Left cardiac atrium (tissue), 4 donors: Measurements from ENCODE around the gene CCBE1. TPM values are rescaled to one million over a fixed set of nuclear protein-coding genes. Genes with fewer than 3 reads are reported as not detected.
"Not testable (repeated sequence)": the region's sequence is repeated elsewhere in the genome, so short reads cannot be mapped to it uniquely, and the experiment has no call there.

Source experiments
- ATAC-seq, 2 donors: fragments of 200-7000 bp; cut with Tn5 transposase; one replicate each; pipeline ENCODE4 v1.9.1; 2020; ENCODE audit warnings: mild to moderate bottlenecking in 2 of 2, moderate library complexity in 2 of 2
- DNase-seq: peaks from one replicate; pipeline ENCODE4 v3.0.0-alpha.2; 2020
- intact Hi-C, 2 donors: fragments of 100-400 bp; cut with DNase I; formaldehyde crosslinking; loops; one replicate each; pipeline versions ENCODE4 v1.14.1 to v1.15.1; 2022 to 2023
- long read RNA-seq: library from polyadenylated mRNA; unstranded; transcript quantifications from one replicate; pipeline ENCODE4 v2.0.0, GENCODE V29; 2021
- total RNA-seq, 2 donors: library from RNA; stranded (reverse); fragmentation: NEBNext Ultra II Directional; extraction: Animal tissue kit (Norgen Biotek cat#: 25700); gene quantifications; one replicate each; pipeline ENCODE4 v1.2.1, GENCODE V29; 2021
- donor health status: DM: no; HTN: yes; CAD: no.
- donor health status: DM: no; HTN: yes; CAD: no; lungs with severe emphysema.
- donor health status: DM: yes; HTN: yes; CAD: no.
- donor health status: Dilated cardiomyopathy.

CCBE1 gene
- 1 to 10 TPM; 1.2 to 2.9 TPM for total RNA-seq
- long read RNA-seq, full-length matches to known transcripts = 1 of 1 reads
- long read RNA-seq, partial matches to known transcripts = 0 of 1 reads
- long read RNA-seq, other reads (novel, unspliced or antisense) = 0 of 1 reads

DNA sequence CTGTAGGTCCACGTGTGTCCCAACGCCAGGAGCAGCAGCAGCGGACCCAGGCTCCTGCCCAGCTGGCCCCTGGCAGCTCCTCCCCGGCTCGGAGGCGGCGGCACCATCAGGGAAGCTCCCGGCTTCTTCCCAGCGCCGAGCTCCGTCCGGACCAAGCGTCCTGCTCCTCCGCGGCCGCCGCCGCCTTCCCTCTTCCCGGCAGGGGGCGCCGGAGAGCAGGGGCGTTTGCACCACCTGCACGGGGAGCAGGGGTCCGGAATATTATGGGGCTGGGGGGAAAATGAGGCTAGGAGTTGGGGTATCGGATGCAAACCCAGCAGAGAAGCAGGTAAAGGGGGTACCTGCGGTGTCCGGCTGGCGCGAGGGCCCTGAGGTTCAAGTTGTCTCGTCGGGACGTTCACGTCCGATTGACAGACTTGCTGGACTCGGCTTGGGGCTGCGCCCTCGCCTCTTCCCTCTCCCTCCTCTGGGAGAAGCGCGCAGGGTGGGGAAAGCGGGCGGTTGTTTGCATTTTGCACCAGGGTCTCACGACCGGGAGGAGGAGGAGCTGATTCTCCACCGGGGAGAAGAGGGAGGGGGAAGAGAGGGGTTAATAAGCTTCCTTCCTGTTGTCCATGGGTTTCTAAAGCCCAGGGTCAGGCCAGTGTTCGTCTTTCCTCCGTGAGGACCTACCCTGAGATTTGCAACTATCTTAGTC is at the start of gene CCBE1:
Gene CCBE1 (minus strand): TSS at position 188 of the 697 bp plus-strand sequence.
- DNase-seq (peak; percentile 58), ATAC-seq (peak; percentile 85 to 94)
- intact Hi-C loops = loop anchor here in 1 of 2 donors (10.0 kb wide), 1 partner anchor 233 kb away; no protein-coding TSS in a partner anchor

DNA sequence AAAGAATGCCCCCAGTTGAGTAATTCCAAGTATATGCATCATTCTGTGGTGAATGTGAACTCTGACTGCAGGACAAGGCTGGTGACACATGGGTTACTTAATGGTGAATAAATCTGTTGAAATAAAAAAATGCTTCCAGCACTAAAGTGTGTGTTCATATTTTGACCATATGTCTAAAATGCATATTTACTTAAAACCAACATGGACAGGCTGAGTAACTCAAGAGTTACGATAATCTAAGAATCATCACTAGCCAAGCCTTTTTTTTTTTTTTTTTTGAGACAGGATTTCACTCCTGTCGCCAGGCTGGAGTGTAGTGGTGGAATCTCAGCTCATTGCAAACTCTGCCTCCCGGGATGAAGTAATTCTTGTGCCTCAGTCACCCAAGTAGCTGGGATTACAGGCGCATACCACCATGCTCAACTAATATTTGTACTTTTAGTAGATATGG is 47.1 kb upstream of the CCBE1 start:
- DNase-seq = no peak
- ATAC-seq = no peak
- intact Hi-C loops = no loop called here

DNA sequence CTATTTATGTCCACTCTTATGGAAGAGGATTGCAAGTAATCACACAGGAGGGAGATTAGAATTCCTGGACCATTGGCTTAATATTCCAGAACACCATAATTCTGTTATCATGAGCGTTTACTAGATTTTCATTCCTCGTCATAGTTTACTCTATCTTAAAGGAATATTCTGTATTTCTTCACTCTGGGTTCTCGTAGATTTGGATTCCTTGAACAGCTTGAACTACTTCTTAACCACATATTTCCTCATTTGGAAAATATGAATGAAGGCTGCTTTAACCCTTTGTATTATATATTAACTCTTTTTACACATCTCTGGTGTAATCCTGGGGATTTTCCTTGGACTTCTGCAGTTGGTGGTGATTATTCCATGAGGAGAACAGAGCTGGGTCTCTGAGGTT is 46.3 kb upstream of the CCBE1 start:
- intact Hi-C loops = no loop called here
- no peak for DNase-seq
- ATAC-seq = no peak

DNA sequence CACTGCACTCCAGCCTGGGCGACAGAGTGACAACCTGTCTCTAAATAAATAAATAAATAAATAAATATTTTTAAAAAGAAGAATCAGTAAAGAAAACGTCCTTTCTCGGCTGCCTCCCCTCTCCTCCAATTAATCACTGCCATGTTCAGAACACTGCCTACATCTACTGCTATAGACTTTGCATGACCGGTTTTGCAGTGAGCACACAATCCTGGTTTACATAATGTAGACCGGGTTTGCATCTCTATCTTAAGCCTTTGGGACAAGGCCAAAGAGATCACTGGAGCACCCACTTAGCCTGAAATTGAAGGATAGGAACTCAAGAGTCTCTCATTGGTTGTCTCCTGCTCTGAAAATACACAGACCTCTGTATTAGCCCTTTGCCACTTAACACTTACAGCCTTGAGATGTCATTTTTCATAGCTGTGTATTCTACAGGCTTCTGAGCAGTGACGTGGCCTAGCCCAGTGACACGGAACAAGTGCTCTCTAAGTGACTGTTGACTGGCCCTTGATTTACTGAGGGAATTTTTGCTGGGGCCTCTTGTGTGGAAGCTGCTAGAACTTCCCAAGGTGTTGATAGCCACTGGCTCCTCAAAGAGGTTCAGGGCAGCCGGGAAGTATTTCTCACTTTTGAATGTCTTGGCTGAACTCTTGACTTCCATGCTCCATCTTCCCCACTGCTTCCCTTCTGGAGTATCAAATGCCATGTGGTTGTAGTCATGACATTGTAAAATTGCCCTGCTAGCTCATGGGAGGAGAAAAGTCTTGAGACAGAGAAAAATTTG is 45.3 kb upstream of the CCBE1 start:
- ATAC-seq (peak; percentile 90 to 94), DNase-seq (peak; percentile 24)
- intact Hi-C loops = no loop called here

DNA sequence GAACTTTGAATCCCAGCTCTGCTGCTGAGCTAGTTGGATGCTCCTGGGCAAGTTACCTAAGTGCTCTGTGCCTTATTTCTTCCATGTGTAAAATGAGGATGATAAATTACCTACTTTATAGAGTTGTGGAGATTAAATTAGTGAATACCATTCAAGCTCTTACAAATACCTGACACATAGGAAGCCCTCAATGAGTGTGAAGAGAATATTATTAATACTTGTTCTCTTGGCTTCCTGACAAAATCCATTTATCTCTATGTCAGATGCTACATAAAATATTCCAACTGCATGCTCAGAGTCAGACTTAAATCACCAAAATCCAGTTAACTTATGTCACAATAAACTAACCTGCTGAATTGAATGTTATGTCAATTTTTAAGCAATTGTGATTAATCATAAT is 42.9 kb upstream of the CCBE1 start:
- no peak for DNase-seq
- intact Hi-C loops = no loop called here
- no peak for ATAC-seq

DNA sequence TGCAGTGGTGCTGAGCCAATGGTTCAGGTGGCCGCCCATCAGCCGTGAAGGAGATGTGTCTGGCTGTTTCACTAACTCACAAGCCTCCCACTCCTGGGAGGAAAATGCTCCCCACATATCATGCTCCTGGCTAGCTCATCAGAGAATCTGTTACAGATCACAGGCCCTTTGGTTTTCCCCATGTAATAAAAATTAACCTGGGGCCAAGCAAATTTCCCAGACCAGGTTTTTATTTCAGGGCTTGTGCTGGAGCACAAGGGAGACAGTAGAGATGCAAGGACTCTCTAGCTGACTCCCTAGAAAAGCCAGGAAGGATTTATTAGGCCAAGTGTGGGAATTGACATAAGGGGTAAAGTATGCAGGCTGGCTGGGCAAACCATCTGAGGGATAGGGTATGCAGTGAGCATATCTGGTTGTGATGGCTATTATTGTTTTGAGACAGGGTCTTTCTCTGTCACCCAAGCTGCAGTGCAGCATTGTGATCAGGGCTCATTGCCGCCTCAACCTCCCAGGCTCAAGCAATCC is 40.6 kb upstream of the CCBE1 start:
- ATAC-seq (no peak), DNase-seq (no peak)
- intact Hi-C loops = no loop called here

DNA sequence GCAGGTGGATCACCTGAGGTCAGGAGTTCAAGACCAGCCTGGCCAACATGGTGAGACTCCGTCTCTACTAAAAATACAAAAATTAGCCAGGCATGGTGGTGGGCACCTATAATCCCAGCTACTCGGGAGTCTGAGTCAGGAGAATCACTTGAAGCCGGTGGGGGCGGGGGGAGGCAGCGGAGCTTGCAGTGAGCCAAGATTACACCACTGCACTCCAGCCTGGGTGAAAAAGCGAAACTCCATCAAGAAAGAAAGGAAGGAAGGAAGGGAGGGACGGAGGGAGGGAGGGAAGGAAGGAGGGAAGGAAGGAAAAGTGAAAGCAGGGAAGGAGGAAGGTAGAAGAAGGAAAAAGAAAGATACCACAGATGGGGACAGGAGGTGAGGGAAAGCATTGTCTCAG is 40.1 kb upstream of the CCBE1 start:
- DNase-seq, intact Hi-C loops, ATAC-seq: not testable (repeated sequence)

DNA sequence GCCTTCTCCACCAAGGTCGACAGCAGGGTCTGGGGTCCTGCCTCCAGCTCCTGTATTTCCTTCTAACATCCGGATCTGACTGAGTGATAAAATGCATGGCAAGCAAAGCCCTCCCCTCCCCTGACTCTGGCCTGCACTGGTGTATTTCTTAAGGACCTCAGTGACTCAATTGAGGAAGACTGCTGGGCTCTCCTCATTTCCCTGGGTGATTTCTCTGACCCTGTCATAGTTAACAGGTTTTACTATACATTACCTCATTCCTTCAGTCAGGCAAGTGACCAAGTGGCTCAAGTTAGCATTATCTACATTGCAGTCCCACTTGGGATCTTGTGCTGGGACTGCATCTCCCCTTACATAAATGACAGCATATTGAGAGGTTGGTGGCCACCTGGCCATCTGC is 38.8 kb upstream of the CCBE1 start:
- ATAC-seq = no peak
- DNase-seq = no peak

DNA sequence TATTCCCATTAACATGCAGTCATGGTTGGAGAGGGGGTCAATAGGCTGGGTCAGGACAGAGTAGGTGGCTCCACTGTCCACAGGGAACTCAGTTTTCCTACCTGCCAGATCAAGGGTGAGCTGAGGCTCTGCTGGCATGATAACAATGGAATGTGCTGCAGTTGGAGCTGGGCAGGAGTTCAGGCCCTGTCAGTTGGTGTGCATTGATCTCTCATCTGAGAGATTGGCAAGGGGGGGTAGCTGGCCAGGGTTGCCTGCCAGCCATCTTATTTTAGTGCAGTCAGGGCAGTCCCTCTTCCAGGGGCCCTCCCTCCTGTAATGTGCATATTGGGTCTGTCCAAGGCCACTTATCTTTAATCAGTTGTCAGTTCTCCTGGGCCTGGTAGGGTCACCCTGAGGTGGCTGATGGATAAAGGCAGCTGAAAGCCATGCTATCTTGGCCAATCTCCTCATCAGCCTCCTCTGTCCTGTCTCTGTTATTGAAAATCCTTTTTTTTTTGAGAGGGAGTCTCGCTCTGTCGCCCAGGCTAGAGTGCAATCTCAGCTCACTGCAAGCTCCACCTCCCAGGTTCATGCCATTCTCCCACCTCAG is 38.1 kb upstream of the CCBE1 start:
- intact Hi-C loops = no loop called here
- ATAC-seq = peak; percentile 75 to 79
- no peak for DNase-seq

More for the DNA sequence above, 38.8 kb upstream of the CCBE1 start:
- intact Hi-C loops = no loop called here

DNA sequence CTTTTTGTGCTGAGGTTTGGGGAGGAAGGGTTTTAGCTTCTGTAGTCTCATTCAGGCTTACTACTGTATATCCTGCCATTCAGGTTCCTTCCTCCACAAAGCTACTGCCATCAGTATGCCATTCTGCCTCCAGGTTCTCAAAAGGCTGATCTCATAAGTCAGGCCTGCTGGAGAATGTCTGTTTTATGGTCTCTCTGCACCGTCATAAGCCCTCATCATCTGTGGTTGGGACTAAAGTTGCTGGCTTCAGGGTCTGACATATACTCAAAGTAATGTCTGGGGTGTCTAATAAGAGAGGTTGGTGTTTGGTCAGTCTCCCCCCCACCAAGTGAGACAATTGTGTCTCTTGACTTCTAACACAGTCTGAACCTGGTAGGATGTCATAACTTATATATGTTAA is 36.2 kb upstream of the CCBE1 start:
- ATAC-seq (no peak), DNase-seq (no peak)
- intact Hi-C loops = no loop called here

DNA sequence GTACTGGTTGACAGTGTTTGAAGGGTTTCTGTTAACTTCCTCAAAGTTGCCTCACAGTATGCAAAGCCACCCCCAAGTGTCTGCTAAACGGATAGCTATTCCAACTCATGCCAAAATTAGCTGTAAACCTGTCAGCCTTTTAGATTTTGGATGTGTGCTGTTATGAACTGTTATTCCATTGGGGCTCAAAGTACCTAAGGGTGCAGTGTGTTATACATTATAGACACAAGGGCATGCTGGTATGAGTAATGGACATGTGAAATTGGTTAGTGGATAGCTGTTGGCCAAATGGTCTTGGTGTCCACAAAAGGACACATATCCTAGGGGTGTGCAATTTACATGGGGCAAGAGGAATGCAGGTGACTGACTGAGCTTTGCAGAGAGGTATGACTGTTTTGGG is 33.7 kb upstream of the CCBE1 start:
- no peak for ATAC-seq
- intact Hi-C loops = no loop called here
- no peak for DNase-seq

DNA sequence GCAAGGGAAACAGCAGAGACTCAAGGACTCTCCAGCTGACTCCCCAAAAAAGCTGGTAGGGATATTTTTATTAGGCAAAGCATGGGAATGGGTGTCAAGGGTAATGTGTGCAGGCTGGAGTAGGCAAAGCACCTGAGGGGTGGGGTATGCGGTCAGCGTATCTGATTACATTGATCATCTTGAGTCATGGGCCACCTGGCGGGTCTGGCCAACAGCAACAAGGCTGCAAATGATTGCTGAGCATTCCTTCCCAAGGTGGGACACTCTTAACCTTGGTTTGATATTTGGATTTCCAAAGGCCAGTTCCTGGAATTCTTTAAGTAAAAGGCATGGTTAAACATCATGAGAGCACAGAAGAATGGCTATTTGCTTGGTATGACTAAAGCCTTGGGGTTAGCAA is 32.6 kb upstream of the CCBE1 start:
- ATAC-seq (no peak), DNase-seq (no peak)
- intact Hi-C loops = no loop called here

DNA sequence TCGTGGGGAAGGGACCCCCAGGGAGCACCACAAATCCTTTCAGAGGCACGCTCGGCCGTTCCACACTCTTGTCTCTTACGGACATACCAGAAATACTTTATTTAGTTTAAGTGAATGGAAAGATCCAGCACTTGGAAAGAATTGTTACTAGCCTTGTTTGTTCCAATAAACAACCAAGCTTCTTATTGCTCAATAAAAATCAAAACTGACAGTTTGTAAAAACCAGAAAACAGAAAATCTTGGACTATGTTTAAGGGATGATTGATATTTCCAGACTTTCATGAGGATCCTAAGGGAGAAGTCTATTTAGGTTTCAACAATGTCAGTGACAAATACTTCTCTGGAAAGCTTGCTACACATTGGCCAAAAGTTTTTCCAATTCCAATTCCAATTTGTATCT is 31.6 kb upstream of the CCBE1 start:
- DNase-seq = no peak
- no peak for ATAC-seq
- intact Hi-C loops = no loop called here

DNA sequence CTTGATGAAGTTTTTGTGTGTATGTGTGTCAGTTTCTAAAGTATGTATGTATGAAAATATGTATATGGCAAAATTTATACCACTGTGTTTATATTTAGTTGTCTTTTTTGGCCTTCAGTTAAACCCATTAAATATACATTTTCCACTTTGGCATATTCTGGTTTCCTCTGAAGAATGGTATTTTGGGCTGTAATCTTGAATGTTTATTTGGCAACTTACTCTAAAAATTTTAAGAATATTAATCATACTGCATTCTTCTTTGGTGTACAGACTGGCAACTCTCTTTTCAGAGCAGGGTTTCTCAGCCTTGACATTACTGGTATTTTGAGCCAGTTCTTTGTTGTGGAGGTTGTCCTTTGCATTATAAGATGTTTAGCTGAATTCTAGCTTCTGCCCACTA is 27.9 kb upstream of the CCBE1 start:
- intact Hi-C loops = no loop called here
- DNase-seq (no peak), ATAC-seq (no peak)

DNA sequence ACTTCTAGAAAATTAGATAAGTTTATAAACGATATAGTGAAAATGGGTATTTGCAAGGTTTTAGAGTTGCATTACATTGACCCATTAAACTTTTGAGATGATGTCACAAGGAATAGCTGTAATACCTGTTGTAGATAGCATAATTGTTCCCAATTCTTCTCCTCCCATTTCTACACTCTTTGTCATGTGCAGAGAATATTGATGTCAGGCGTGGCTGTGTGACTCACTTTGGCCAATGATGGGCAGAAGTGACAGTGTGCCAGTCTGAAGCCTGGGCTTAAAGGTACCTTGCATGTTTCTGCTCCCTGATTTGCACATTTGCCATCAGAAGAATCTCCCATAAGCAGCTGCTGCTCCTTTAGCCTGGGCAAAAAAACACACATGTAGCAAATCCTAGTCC is 26.9 kb upstream of the CCBE1 start:
- no peak for ATAC-seq
- intact Hi-C loops = no loop called here
- no peak for DNase-seq

DNA sequence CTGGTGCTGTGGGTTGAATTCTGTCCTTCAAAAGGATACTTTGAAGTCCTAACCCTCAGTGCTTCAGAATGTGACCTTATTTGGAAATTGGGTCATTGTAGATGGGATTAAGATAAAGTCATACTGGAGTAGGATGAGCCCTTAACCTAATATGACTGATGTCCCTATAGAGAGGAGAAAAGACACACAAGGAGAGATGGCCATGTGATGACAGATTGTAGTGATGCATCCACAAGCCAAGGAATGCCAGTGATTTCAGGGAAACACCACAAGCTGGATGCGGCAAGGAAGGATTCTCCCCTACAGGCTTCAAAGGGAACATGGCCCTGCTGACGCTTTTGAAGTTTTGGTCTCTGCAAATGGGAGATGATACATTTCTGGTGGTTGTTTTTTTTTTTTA is 24.7 kb upstream of the CCBE1 start:
- DNase-seq (no peak), ATAC-seq (no peak)
- intact Hi-C loops = no loop called here

DNA sequence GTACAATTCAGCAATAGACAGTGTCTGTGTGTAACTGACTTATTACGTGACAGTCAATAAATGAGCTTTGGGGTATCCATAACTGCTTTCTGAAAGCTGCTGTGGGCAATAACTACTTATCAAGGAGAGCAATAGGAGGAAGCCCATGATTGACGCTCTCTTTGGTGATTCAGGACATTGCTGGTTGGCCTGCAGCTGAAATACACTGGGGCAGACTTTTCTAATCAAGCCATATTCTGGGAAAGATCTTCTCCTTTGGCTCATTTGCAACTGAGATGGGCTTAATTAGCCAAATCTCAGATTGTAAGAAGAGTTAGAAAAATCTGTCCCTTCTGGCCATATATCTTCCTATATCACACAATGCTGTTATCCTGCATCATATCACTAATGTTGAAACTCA is 24.0 kb upstream of the CCBE1 start:
- ATAC-seq (no peak), DNase-seq (no peak)
- intact Hi-C loops = no loop called here

DNA sequence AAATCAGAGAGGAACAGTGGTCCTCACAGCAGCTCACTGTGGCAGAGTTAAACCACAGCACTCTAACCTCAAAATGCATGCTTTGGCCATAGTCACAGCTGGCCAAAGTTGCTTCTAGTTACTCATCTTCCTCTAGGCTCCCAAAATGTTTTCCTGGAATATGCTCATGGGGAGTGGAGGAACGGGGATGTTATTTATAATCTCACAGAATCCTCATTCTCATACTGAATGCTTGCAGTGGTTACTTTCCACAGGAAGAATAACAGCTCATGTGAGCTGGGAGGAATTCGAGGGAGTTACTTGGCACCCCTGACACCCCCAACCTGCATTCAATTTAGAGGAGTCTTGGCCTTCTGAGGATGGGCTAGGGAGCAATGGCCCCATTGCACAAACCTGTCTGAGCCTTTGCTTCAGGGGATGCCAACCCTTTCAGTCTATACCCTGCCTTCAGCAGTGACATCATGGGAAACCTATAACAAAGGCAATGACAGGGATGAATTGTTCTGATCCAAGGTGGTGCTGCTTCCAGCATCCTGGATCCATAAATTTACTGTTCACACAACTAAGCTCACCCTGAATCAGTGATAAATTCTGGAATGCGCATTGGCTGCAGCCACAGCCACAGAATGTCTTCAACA is 22.4 kb upstream of the CCBE1 start:
- no peak for ATAC-seq
- intact Hi-C loops = no loop called here
- DNase-seq = no peak

DNA sequence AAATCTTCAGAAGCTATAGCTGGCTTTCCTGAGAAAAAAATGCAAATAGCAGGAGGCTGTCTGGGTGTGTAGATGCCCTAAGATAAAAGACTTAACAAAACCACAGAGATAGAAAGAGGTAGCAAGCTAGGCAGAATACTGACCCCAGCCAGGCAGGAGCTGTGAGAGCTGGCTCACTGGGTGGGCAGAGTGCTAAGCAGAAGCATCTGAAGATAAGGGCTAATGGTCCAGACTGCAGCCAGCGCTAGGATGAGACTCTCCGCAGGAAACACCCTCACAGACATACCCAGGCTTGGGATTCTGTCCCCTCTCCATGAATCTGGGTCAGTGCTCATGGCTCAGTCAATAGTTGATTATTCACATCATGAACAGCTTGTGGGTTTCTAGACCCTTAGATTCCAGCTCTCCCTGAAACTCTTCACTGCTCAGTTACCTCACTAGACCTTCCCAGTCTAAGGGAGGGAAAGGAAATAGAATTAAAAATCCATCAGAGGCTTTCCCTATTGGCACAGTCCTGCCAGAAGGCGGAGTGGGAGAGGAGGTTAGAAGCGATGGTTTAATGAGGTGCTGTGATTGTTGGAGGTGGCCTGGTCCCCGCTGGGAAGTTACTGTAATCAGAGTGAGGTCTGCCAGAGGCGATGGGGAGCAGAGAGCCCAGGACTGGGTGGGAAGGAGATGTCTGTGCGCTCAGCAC is 21.4 kb upstream of the CCBE1 start:
- DNase-seq (no peak), ATAC-seq (no peak)
- intact Hi-C loops = no loop called here
